ENCODE results near the gene CALCR.

DNA sequence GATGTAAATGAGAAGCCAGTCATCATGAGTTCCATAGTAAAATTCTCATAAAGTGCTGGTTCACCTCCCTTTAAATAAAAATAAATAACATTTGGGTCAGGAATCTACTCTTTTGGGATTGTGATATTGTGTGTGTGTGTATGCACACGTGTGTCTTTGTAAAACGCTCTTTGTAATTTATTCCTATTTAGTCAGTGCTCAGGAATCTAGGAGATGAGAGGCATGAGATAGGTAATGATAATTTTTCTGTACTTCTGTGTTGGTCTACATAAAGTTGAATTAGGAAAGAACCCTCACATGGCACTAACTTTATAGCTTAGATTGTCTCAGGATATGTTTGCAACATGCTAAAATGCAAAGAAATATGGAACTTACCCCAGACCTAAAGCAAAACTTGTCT is 4.9 kb upstream of the CALCR start:
- TF ChIP-seq, protein P1, sequence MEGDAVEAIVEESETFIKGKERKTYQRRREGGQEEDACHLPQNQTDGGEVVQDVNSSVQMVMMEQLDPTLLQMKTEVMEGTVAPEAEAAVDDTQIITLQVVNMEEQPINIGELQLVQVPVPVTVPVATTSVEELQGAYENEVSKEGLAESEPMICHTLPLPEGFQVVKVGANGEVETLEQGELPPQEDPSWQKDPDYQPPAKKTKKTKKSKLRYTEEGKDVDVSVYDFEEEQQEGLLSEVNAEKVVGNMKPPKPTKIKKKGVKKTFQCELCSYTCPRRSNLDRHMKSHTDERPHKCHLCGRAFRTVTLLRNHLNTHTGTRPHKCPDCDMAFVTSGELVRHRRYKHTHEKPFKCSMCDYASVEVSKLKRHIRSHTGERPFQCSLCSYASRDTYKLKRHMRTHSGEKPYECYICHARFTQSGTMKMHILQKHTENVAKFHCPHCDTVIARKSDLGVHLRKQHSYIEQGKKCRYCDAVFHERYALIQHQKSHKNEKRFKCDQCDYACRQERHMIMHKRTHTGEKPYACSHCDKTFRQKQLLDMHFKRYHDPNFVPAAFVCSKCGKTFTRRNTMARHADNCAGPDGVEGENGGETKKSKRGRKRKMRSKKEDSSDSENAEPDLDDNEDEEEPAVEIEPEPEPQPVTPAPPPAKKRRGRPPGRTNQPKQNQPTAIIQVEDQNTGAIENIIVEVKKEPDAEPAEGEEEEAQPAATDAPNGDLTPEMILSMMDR (IDR thresholded peaks at IDR 0.05), result no peak
- no peak for TF ChIP-seq POLR2A (IDR thresholded peaks at IDR 0.05)

Data from breast epithelium (tissue), 3 donors.